Endothelial cell of umbilical vein (primary cell): ENCODE results near the gene CC2D1A. TPM values are rescaled to one million over a fixed set of nuclear protein-coding genes. Genes with fewer than 3 reads are reported as not detected.

Experiments used
- BruUV-seq: library from RNA; stranded (reverse); fragments of 400-500 nt; replicated peaks from 2 replicates; lab custom pipeline; 2021; lab: Mats Ljungman, UMichigan
- CTCF ChIA-PET: fragments of 300-600, 350-600 bp; sonication (Branson Sonifier 250); formaldehyde crosslinking; loops from one replicate; lab custom pipeline; 2021; ENCODE audit warnings: antibody characterized with exemption, inconsistent platforms; lab: Charles Lee
- POLR2A ChIA-PET: fragments of 300-600, 350-600 bp; sonication (Branson Sonifier 250); formaldehyde crosslinking; loops from one replicate; lab custom pipeline; 2021; ENCODE audit warnings: antibody characterized with exemption, inconsistent platforms; lab: Charles Lee
- DNase-seq: peaks from one replicate; pipeline ENCODE4 v3.0.0-alpha.2; 2011; ENCODE audit warnings: low read depth, low spot score
- FAIRE-seq: peaks from 2 replicates; lab custom pipeline; 2011; peaks lifted over from hg19 to GRCh38; lab: Jason Lieb, UNC
- H2AFZ ChIP-seq: 2 replicates; pipeline ENCODE4 v1.6.0; 2012; ENCODE audit warnings: low read depth, low read length, control low read depth, inconsistent platforms
- H3K27ac ChIP-seq: 2 replicates; pipeline ENCODE4 v1.5.1; 2011; ENCODE audit warnings: low read depth, mild to moderate bottlenecking, control low read depth, low read length, moderate library complexity; ENCODE audit not compliant: insufficient read depth
- H3K27me3 ChIP-seq, 2 experiments: 2 replicates each; pipeline versions ENCODE4 v1.6.0 to v1.6.1; 2011; ENCODE audit warnings: low read length in 2 of 2, mixed read lengths in 1 of 2; ENCODE audit not compliant: control insufficient read depth in 2 of 2, insufficient read depth in 2 of 2
- H3K36me3 ChIP-seq, 2 experiments: 2 replicates in 1 of 2; 3 replicates in 1 of 2; pipeline ENCODE4 v1.5.1; 2011; ENCODE audit warnings: low read length in 2 of 2, mild to moderate bottlenecking in 1 of 2, moderate library complexity in 1 of 2; ENCODE audit not compliant: control insufficient read depth in 2 of 2, insufficient read depth in 2 of 2; ENCODE audit errors: extremely low read depth in 1 of 2
- H3K4me1 ChIP-seq: 3 replicates; pipeline ENCODE4 v1.5.1; 2011; ENCODE audit warnings: mild to moderate bottlenecking, low read length; ENCODE audit not compliant: control insufficient read depth, insufficient read depth; ENCODE audit errors: extremely low read depth
- H3K4me2 ChIP-seq: 2 replicates; pipeline ENCODE4 v1.6.1; 2011; ENCODE audit warnings: low read length, control low read depth, mixed read lengths; ENCODE audit not compliant: insufficient read depth
- H3K4me3 ChIP-seq, 3 experiments: fragments of 200-600 bp in 1 of 3; sonication (generic), shearing (Covaris generic) in 1 of 3; replicated peaks in 1 of 3; 2 replicates each; pipeline ENCODE4 v1.5.1; 2011 to 2016; ENCODE audit warnings: control low read depth in 3 of 3, low read length in 3 of 3, mild to moderate bottlenecking in 2 of 3, inconsistent platforms in 1 of 3, low read depth in 1 of 3, moderate library complexity in 1 of 3; ENCODE audit not compliant: insufficient read depth in 1 of 3
- H3K79me2 ChIP-seq: 2 replicates; pipeline ENCODE4 v1.6.0; 2012; ENCODE audit warnings: low read length, inconsistent platforms; ENCODE audit not compliant: control insufficient read depth, insufficient read depth
- H3K9ac ChIP-seq: replicated peaks from 2 replicates; pipeline ENCODE3; 2011; ENCODE audit warnings: low read length, control low read depth; ENCODE audit not compliant: insufficient read depth; ENCODE audit errors: extremely low read depth
- H3K9me1 ChIP-seq: replicated peaks from 3 replicates; pipeline ENCODE4 v1.6.0; 2011; ENCODE audit warnings: mild to moderate bottlenecking, low read length; ENCODE audit not compliant: control insufficient read depth, insufficient read depth; ENCODE audit errors: extremely low read depth
- H3K9me3 ChIP-seq: replicated peaks from 2 replicates; pipeline ENCODE4 v1.5.1; 2012; ENCODE audit warnings: low read length, inconsistent platforms; ENCODE audit not compliant: control insufficient read depth, insufficient read depth
- H4K20me1 ChIP-seq: replicated peaks from 2 replicates; pipeline ENCODE3; 2011; ENCODE audit warnings: mild to moderate bottlenecking, low read length; ENCODE audit not compliant: control insufficient read depth, insufficient read depth; ENCODE audit errors: extremely low read depth
- EZH2 ChIP-seq: IDR thresholded peaks from 2 replicates; pipeline ENCODE4 v1.6.1; 2012; ENCODE audit warnings: borderline replicate concordance, low read depth, mild to moderate bottlenecking, moderate library complexity, low read length, inconsistent platforms; ENCODE audit not compliant: severe bottlenecking
- FOS ChIP-seq: IDR thresholded peaks from 2 replicates; pipeline ENCODE4 v1.6.1; 2011; ENCODE audit warnings: mild to moderate bottlenecking, low read length, moderate library complexity, borderline replicate concordance; ENCODE audit not compliant: insufficient read depth
- GATA2 ChIP-seq: IDR thresholded peaks from 2 replicates; pipeline ENCODE4 v1.7.0; 2011; ENCODE audit warnings: low read depth, mild to moderate bottlenecking, moderate library complexity, mixed read lengths, low read length; ENCODE audit not compliant: insufficient read length, insufficient read depth
- JUN ChIP-seq: IDR thresholded peaks from 2 replicates; pipeline ENCODE4 v1.6.1; 2011; ENCODE audit warnings: borderline replicate concordance, low read depth; ENCODE audit not compliant: insufficient read length, insufficient read depth
- MYC ChIP-seq: IDR thresholded peaks from one replicate; pipeline ENCODE4 v1.6.1; 2011; ENCODE audit warnings: mild to moderate bottlenecking, low read depth, low read length
- POLR2A ChIP-seq: IDR thresholded peaks from 2 replicates; pipeline ENCODE4 v1.6.1; 2012; ENCODE audit warnings: low read depth, mild to moderate bottlenecking, control low read depth, low read length
- POLR2AphosphoS5 ChIP-seq: IDR thresholded peaks from 2 replicates; pipeline ENCODE4 v1.6.1; 2012; ENCODE audit warnings: low read depth, mild to moderate bottlenecking, control low read depth, low read length, moderate library complexity; ENCODE audit not compliant: insufficient read depth
- dilution Hi-C: fragments of 300-500 bp; cut with MboI; formaldehyde crosslinking; loops from one replicate; pipeline ENCODE4 v1.15.0; 2019; ENCODE audit warnings: low sequenced_read_pairs; ENCODE audit not compliant: extremely low pct_ligation_motif_present
- intact Hi-C: fragments of 100-400 bp; cut with micrococcal nuclease; formaldehyde crosslinking; loops from one replicate; pipeline ENCODE4 v1.10.0; 2022
- polyA plus RNA-seq, 4 experiments: library from polyadenylated mRNA; depleted of rRNA in 3 of 4; stranded (reverse) in 3 of 4; unstranded in 1 of 4; fragments of >200 nt; gene quantifications; 2 replicates each; pipeline versions ENCODE4 v1.2.1 to v1.2.3, GENCODE V29; 2011 to 2012; ENCODE audit warnings: missing spikeins in 1 of 4
- total RNA-seq: library from RNA; stranded (reverse); gene quantifications from 2 replicates; pipeline ENCODE4 v1.2.3, GENCODE V29; 2021
- TF ChIP-seq, protein P1 (sequence below): IDR thresholded peaks from 2 replicates; pipeline ENCODE4 v1.6.1; 2011; ENCODE audit not compliant: insufficient read depth, insufficient read length
- TF ChIP-seq, protein P2 (sequence below), 2 donors: IDR thresholded peaks; 1 replicate in 1 of 2; 2 replicates in 1 of 2; pipeline ENCODE4 v1.5.1; 2011; ENCODE audit warnings: low read length in 2 of 2, mild to moderate bottlenecking in 2 of 2, moderate library complexity in 2 of 2, control low read depth in 1 of 2, inconsistent platforms in 1 of 2, low read depth in 1 of 2; ENCODE audit not compliant: insufficient read depth in 1 of 2; ENCODE audit errors: extremely low read depth in 1 of 2

CC2D1A gene
- total and polyA plus RNA-seq, 2 donors (not counting 3 experiments of a cell fraction or from before 2014, with no cell fraction given): 13.6 to 33.7 TPM

DNA sequence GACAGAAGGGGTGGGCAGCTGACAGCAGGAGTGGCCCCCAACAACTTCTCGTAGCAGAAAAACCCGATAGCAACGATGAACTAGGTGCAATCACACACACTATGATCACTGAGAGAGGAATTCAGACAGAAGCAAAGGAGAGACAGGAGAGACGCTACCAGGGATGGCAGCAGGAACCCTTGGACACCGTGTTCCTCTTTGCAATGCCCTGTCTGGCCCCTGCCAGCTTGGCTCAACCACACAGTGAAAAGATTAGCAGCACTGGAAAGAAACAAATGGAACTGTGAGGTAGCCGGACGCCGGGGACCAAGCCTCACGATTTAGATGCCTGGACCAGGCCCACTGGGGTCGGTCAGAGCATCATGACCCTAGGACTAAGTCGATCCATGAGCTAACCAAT lies 69.9 kb downstream of the CC2D1A start:
- ChIA-PET POLR2A (no interaction called here), CTCF (no interaction called here)
- DNase-seq: no peak
- H3K27ac ChIP-seq: no peak overlapping the region
- H3K36me3 ChIP-seq: peaks cover 0 to 2% of the 10 kb centered on the region in 2 experiments
- H3K4me1 ChIP-seq: peaks cover 9% of the 10 kb centered on the region
- no peaks in the 10 kb centered on the region for H3K9me1 ChIP-seq
- dilution Hi-C loops: no loop called here
- no peak overlapping the region for H3K4me2 ChIP-seq
- no peaks in the 10 kb centered on the region for H4K20me1 ChIP-seq
- H3K4me3 ChIP-seq: no peak overlapping the region
- H3K27me3 ChIP-seq: no peaks in the 10 kb centered on the region
- H3K79me2 ChIP-seq: no peaks in the 10 kb centered on the region
- BruUV-seq: no TSS peak
- intact Hi-C loops: no loop called here
- TF ChIP-seq POLR2AphosphoS5 (no peak), MYC (no peak), JUN (no peak), EZH2 (no peak), FOS (no peak), POLR2A (no peak), GATA2 (no peak)
- TF ChIP-seq, protein P1, sequence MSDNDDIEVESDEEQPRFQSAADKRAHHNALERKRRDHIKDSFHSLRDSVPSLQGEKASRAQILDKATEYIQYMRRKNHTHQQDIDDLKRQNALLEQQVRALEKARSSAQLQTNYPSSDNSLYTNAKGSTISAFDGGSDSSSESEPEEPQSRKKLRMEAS: no peak
- TF ChIP-seq, protein P2, sequence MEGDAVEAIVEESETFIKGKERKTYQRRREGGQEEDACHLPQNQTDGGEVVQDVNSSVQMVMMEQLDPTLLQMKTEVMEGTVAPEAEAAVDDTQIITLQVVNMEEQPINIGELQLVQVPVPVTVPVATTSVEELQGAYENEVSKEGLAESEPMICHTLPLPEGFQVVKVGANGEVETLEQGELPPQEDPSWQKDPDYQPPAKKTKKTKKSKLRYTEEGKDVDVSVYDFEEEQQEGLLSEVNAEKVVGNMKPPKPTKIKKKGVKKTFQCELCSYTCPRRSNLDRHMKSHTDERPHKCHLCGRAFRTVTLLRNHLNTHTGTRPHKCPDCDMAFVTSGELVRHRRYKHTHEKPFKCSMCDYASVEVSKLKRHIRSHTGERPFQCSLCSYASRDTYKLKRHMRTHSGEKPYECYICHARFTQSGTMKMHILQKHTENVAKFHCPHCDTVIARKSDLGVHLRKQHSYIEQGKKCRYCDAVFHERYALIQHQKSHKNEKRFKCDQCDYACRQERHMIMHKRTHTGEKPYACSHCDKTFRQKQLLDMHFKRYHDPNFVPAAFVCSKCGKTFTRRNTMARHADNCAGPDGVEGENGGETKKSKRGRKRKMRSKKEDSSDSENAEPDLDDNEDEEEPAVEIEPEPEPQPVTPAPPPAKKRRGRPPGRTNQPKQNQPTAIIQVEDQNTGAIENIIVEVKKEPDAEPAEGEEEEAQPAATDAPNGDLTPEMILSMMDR (IDR thresholded peaks at IDR 0.05; ENCODE audit: extremely low read depth in 1 of 2, insufficient read depth in 1 of 2, low read depth in 1 of 2, low read length in 2 of 2): no peak
- no peaks in the 10 kb centered on the region for H3K9me3 ChIP-seq
- no peak for FAIRE-seq
- no peak overlapping the region for H2AFZ ChIP-seq
- H3K9ac ChIP-seq: no peak overlapping the region
